ENCODE data around the gene HCN2. TPM values are rescaled to one million over a fixed set of nuclear protein-coding genes. Genes with fewer than 3 reads are reported as not detected.
"Not testable (repeated sequence)": the region's sequence is repeated elsewhere in the genome, so short reads cannot be mapped to it uniquely, and the experiment has no call there.

Gene HCN2
- total and polyA plus RNA-seq, 9 of the 15 experiments (the other 6 are each of a cell fraction or from before 2014, with no cell fraction given), result 0.29 to 4.2 (median 0.82) TPM; not detected in 2

DNA sequence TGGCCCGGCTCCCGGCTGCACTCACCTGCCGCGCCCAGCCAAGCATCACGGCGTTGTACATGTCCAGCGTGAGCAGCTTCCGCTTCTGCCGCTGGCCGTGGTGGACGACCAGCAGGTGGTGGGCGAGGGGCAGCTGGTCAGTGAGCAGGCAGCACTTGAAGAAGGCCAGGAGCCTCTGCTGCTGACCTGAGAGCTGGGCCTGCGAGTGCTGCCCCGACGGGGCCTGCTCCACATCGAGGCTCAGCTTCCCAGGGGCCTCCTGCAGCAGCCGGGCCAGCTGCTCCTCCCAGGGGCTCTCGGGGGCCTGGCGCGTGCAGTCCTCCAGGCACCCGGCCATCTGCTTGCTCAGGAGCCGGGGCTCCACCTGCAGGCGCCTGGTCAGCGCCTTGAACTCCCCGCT is 39.8 kb downstream of the HCN2 start:
- H3K9me3 ChIP-seq (replicated peaks; ENCODE audit: control insufficient read depth, insufficient read depth, low read depth, low read length); H3K9me1 ChIP-seq (ENCODE audit: control insufficient read depth, insufficient read depth, low read length); H3K4me3 ChIP-seq; H2AFZ ChIP-seq (ENCODE audit: low read depth, low read length); H3K27me3 ChIP-seq (ENCODE audit: control insufficient read depth in 2 of 2, insufficient read depth in 2 of 2, low read length in 2 of 2); H3K4me2 ChIP-seq (ENCODE audit: insufficient read depth, low read length); FAIRE-seq; ATAC-seq; H3K9ac ChIP-seq (ENCODE audit: insufficient read depth in 1 of 2, low read depth in 2 of 2, low read length in 2 of 2); DNase-seq (ENCODE audit: extremely low read depth in 1 of 4, low spot score in 3 of 4); intact Hi-C loops (cut with micrococcal nuclease); H3K27ac ChIP-seq (ENCODE audit: extremely low read depth, low read depth, low read length); CTCF ChIA-PET (ENCODE audit: low intra/inter-chr PET ratio); H4K20me1 ChIP-seq (replicated peaks; ENCODE audit: control insufficient read depth, insufficient read depth, low read length); BruUV-seq (replicated peaks); POLR2A ChIA-PET; in situ Hi-C loops (cut with MboI): not testable (repeated sequence)
- H3K36me3 ChIP-seq (ENCODE audit: control insufficient read depth, insufficient read depth, low read length), result peaks cover 63% of the 10 kb centered on the region; the same call in 2 of the 3 replicates
- H3K4me1 ChIP-seq (replicated peaks in 1 of 2; ENCODE audit: control insufficient read depth in 2 of 2, insufficient read depth in 2 of 2, low read length in 2 of 2), result peaks cover 0 to 48% of the 10 kb centered on the region in 2 experiments; a peak in 4 of 5 replicates
- peaks cover 50% of the 10 kb centered on the region for H3K79me2 ChIP-seq (ENCODE audit: control insufficient read depth, insufficient read depth, low read length)
- WGBS (ENCODE audit: insufficient coverage, low coverage, missing lambda C conversion rate), result 97% methylated on average over 22 of the region's 25 CpGs
- TF ChIP-seq RBFOX2 (IDR thresholded peaks at IDR 0.05; ENCODE audit: low read depth, low read length), result peak; percentile 5; the same call in 1 of the 2 replicates

DNA sequence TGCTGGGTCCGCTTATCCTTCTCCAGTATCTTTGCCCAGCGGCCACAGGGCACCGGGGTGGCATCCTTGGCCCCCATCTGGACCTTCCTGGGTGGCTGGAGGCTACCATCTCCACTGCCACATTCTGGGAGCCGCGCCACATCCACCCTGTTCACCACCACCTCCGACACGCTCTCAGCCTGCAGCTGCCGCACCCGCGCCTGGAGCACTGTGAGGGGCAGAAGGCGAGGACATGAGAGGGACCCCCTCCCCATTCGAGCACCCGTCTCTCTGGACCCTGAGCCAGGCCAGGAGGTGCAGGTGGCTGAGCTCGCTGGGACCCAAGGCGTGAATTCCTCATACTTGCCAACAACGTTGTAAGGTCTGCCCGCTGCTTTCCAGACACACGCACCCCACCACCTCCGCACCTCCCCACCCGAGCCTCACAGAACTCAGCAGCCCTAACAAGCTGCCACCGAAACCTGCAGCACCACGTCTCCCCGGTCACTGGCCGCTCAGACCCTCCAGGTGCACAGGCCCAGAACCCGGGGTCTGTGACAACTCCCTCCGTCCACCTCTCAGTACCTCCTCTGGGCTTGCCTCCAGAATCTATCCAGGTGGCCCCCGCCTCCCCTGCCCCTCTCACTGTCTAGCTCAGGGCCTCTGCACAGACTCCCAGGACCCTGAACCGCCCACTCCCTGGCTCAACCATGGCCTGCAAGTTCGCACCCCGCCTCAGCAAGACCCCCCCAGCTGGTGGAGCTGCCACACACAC is 40.5 kb downstream of the HCN2 start:
- intact Hi-C loops (cut with micrococcal nuclease) (no loop called here), in situ Hi-C loops (cut with MboI) (no loop called here)
- Histone ChIP-seq H3K36me3 (ENCODE audit: control insufficient read depth, insufficient read depth, low read length) (peaks cover 56% of the 10 kb centered on the region; the same call in 2 of the 3 replicates), H2AFZ (ENCODE audit: low read depth, low read length) (no peak overlapping the region), H3K79me2 (ENCODE audit: control insufficient read depth, insufficient read depth, low read length) (peaks cover 50% of the 10 kb centered on the region), H4K20me1 (replicated peaks; ENCODE audit: control insufficient read depth, insufficient read depth, low read length) (no peaks in the 10 kb centered on the region), H3K27ac (ENCODE audit: extremely low read depth, low read depth, low read length) (no peak overlapping the region), H3K9me1 (ENCODE audit: control insufficient read depth, insufficient read depth, low read length) (no peaks in the 10 kb centered on the region), H3K4me1 (replicated peaks in 1 of 2; ENCODE audit: control insufficient read depth in 2 of 2, insufficient read depth in 2 of 2, low read length in 2 of 2) (peaks cover 0 to 51% of the 10 kb centered on the region in 2 experiments; a peak in 4 of 5 replicates), H3K4me2 (ENCODE audit: insufficient read depth, low read length) (no peak overlapping the region), H3K27me3 (ENCODE audit: control insufficient read depth in 2 of 2, insufficient read depth in 2 of 2, low read length in 2 of 2) (no peaks in the 10 kb centered on the region), H3K4me3 (no peak overlapping the region), H3K9me3 (replicated peaks; ENCODE audit: control insufficient read depth, insufficient read depth, low read depth, low read length) (no peaks in the 10 kb centered on the region), H3K9ac (ENCODE audit: insufficient read depth in 1 of 2, low read depth in 2 of 2, low read length in 2 of 2) (peak overlapping the region in 1 of 2 experiments; percentile 26; a peak in 1 of 4 replicates)
- ChIA-PET CTCF (ENCODE audit: low intra/inter-chr PET ratio) (no interaction called here), POLR2A (no interaction called here)
- BruUV-seq (replicated peaks), result no TSS peak
- DNase-seq (ENCODE audit: extremely low read depth in 1 of 4, low spot score in 3 of 4), result no peak
- WGBS (ENCODE audit: insufficient coverage, low coverage, missing lambda C conversion rate), result 94% methylated on average over 23 of the region's 30 CpGs
- FAIRE-seq, result no peak
- no peak for ATAC-seq
- TF ChIP-seq POLR2G (IDR thresholded peaks at IDR 0.05; ENCODE audit: low read depth, low read length) (peak; percentile 36; the same call in 1 of the 2 replicates), BRD9 (IDR thresholded peaks at IDR 0.05; ENCODE audit: low read depth, partially characterized antibody) (no peak), DMBX1 (CRISPR knock-in tag; IDR thresholded peaks at IDR 0.05; ENCODE audit: borderline replicate concordance) (no peak), DIDO1 (tag; IDR thresholded peaks at IDR 0.05; ENCODE audit: low read depth) (no peak)
- TF ChIP-seq, protein P1, sequence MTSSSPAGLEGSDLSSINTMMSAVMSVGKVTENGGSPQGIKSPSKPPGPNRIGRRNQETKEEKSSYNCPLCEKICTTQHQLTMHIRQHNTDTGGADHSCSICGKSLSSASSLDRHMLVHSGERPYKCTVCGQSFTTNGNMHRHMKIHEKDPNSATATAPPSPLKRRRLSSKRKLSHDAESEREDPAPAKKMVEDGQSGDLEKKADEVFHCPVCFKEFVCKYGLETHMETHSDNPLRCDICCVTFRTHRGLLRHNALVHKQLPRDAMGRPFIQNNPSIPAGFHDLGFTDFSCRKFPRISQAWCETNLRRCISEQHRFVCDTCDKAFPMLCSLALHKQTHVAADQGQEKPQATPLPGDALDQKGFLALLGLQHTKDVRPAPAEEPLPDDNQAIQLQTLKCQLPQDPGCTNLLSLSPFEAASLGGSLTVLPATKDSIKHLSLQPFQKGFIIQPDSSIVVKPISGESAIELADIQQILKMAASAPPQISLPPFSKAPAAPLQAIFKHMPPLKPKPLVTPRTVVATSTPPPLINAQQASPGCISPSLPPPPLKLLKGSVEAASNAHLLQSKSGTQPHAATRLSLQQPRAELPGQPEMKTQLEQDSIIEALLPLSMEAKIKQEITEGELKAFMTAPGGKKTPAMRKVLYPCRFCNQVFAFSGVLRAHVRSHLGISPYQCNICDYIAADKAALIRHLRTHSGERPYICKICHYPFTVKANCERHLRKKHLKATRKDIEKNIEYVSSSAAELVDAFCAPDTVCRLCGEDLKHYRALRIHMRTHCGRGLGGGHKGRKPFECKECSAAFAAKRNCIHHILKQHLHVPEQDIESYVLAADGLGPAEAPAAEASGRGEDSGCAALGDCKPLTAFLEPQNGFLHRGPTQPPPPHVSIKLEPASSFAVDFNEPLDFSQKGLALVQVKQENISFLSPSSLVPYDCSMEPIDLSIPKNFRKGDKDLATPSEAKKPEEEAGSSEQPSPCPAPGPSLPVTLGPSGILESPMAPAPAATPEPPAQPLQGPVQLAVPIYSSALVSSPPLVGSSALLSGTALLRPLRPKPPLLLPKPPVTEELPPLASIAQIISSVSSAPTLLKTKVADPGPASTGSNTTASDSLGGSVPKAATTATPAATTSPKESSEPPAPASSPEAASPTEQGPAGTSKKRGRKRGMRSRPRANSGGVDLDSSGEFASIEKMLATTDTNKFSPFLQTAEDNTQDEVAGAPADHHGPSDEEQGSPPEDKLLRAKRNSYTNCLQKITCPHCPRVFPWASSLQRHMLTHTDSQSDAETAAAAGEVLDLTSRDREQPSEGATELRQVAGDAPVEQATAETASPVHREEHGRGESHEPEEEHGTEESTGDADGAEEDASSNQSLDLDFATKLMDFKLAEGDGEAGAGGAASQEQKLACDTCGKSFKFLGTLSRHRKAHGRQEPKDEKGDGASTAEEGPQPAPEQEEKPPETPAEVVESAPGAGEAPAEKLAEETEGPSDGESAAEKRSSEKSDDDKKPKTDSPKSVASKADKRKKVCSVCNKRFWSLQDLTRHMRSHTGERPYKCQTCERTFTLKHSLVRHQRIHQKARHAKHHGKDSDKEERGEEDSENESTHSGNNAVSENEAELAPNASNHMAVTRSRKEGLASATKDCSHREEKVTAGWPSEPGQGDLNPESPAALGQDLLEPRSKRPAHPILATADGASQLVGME (CRISPR knock-in tag; IDR thresholded peaks at IDR 0.05), result no peak
- TF ChIP-seq, protein P2, sequence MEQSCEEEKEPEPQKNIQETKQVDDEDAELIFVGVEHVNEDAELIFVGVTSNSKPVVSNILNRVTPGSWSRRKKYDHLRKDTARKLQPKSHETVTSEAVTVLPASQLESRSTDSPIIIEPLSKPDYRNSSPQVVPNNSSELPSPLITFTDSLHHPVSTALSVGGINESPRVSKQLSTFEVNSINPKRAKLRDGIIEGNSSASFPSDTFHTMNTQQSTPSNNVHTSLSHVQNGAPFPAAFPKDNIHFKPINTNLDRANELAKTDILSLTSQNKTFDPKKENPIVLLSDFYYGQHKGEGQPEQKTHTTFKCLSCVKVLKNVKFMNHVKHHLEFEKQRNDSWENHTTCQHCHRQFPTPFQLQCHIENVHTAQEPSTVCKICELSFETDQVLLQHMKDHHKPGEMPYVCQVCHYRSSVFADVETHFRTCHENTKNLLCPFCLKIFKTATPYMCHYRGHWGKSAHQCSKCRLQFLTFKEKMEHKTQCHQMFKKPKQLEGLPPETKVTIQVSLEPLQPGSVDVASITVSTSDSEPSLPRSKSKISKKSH (CRISPR knock-in tag; IDR thresholded peaks at IDR 0.05), result no peak
